SK-N-MC (cell line): ENCODE measurements around the gene CYBB.

Experiments used
- EZH2 ChIP-seq: fragments of 200-600 bp; sonication (generic); IDR thresholded peaks from one replicate; pipeline ENCODE4 v1.6.1; 2017; ENCODE audit warnings: antibody characterized with exemption
- FOXP2 ChIP-seq: optimal IDR thresholded peaks from 2 replicates; pipeline ENCODE3; 2011; ENCODE audit warnings: mild to moderate bottlenecking, moderate library complexity; ENCODE audit not compliant: insufficient read depth; ENCODE audit errors: extremely low read length, control extremely low read depth
- POLR2AphosphoS5 ChIP-seq: IDR thresholded peaks from 2 replicates; pipeline ENCODE4 v1.6.1; 2012; ENCODE audit warnings: mild to moderate bottlenecking, low read depth, low read length, borderline replicate concordance

GRCh38 chrX:37787423-37787869, 7.6 kb downstream of the CYBB start:
- TF ChIP-seq POLR2AphosphoS5: no peak
- TF ChIP-seq EZH2: no peak
- no peak for TF ChIP-seq FOXP2
